Measurements from ENCODE around the gene BLID. TPM values are rescaled to one million over a fixed set of nuclear protein-coding genes. Genes with fewer than 3 reads are reported as not detected.

Gene BLID
- total RNA-seq, 1 experiment from 2014 or later: not detected

- Histone ChIP-seq H2AK5ac (ENCODE audit: insufficient read length, low read length) (no peak overlapping the region), H3K56ac (ENCODE audit: insufficient read length, low read depth, low read length) (no peak overlapping the region), H2BK120ac (ENCODE audit: low read depth, low read length, poor library complexity, severe bottlenecking) (no peak overlapping the region), H3K27me3 (ENCODE audit: insufficient read depth, low read length) (no peaks in the 10 kb centered on the region), H2BK20ac (ENCODE audit: low read depth, low read length, poor library complexity, severe bottlenecking) (no peak overlapping the region), H3K79me1 (ENCODE audit: insufficient read depth, low read depth, low read length, poor library complexity, severe bottlenecking) (no peaks in the 10 kb centered on the region), H4K8ac (replicated peaks; ENCODE audit: insufficient read length, low read depth, low read length) (no peak overlapping the region), H4K5ac (ENCODE audit: insufficient read length, low read depth, low read length) (no peak overlapping the region), H3K4me1 (ENCODE audit: insufficient read depth, low read length) (no peaks in the 10 kb centered on the region; the same call in 1 of the 2 replicates), H3K23ac (ENCODE audit: insufficient read length, low read depth, low read length) (no peak overlapping the region), H3K9me3 (ENCODE audit: control insufficient read depth, low read depth, low read length) (no peaks in the 10 kb centered on the region), H2AFZ (ENCODE audit: low read length) (no peak overlapping the region), H4K20me1 (ENCODE audit: control insufficient read depth, insufficient read depth, insufficient read length) (no peaks in the 10 kb centered on the region), H3K79me2 (ENCODE audit: insufficient read depth, low read length) (no peaks in the 10 kb centered on the region), H2BK5ac (ENCODE audit: insufficient read length, low read length) (no peak overlapping the region), H3K4me2 (ENCODE audit: insufficient read depth, insufficient read length, low read length) (no peak overlapping the region), H2BK12ac (ENCODE audit: insufficient read length, low read depth, low read length) (no peak overlapping the region), H3K4ac (ENCODE audit: low read depth, low read length) (no peak overlapping the region), H3K18ac (ENCODE audit: insufficient read length, low read depth, low read length) (no peak overlapping the region), H4K91ac (ENCODE audit: insufficient read length, low read depth, low read length) (no peak overlapping the region), H3T11ph (ENCODE audit: low read length) (no peak overlapping the region), H3K14ac (ENCODE audit: insufficient read depth, low read length) (no peak overlapping the region), H3K9ac (ENCODE audit: extremely low read depth, insufficient read length, low read length) (no peak overlapping the region), H3K23me2 (ENCODE audit: insufficient read length, low read depth, low read length, poor library complexity, severe bottlenecking) (no peaks in the 10 kb centered on the region), H3K27ac (ENCODE audit: insufficient read length, low read depth, low read length) (no peak overlapping the region), H2BK15ac (ENCODE audit: low read depth, low read length) (no peak overlapping the region)
- Mint-ChIP-seq H3K4me3 (no peak overlapping the region), H3K4me1 (peaks cover 8 to 12% of the 10 kb centered on the region in 2 experiments), H3K27ac (no peak overlapping the region), H3K9me3 (no peaks in the 10 kb centered on the region), H3K27me3 (ENCODE audit: low read depth) (peaks cover 4% of the 10 kb centered on the region; the same call in 1 of the 2 replicates), H3K36me3 (ENCODE audit: insufficient read depth in 1 of 3, low read depth in 3 of 3) (no peaks in the 10 kb centered on the region)
- DNase-seq: no peak
- no CpG with 5 or more reads among the region's 3 CpGs for WGBS (ENCODE audit: extremely low coverage, insufficient read length, low lambda C conversion rate)
- TF ChIP-seq, protein P1, sequence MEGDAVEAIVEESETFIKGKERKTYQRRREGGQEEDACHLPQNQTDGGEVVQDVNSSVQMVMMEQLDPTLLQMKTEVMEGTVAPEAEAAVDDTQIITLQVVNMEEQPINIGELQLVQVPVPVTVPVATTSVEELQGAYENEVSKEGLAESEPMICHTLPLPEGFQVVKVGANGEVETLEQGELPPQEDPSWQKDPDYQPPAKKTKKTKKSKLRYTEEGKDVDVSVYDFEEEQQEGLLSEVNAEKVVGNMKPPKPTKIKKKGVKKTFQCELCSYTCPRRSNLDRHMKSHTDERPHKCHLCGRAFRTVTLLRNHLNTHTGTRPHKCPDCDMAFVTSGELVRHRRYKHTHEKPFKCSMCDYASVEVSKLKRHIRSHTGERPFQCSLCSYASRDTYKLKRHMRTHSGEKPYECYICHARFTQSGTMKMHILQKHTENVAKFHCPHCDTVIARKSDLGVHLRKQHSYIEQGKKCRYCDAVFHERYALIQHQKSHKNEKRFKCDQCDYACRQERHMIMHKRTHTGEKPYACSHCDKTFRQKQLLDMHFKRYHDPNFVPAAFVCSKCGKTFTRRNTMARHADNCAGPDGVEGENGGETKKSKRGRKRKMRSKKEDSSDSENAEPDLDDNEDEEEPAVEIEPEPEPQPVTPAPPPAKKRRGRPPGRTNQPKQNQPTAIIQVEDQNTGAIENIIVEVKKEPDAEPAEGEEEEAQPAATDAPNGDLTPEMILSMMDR (conservative IDR thresholded peaks at IDR 0.05): no peak
These were observed 41.0 kb downstream of the BLID start for GRCh38 chr11:122075016-122075415.
